Activated T-cell treated with anti-CD3 and anti-CD28 coated beads, Interleukin-2, amount 50 U/mL, for 24 hours (primary cell): ENCODE data around the gene GSK3B.

Experiments
- DNase-seq: peaks from one replicate; pipeline ENCODE4 v3.0.0-alpha.2; 2020
- H3K27ac Mint-ChIP-seq: 2 replicates; pipeline ENCODE4 v1.8.0; 2020; ENCODE audit warnings: mild to moderate bottlenecking, mixed read lengths
- H3K27me3 Mint-ChIP-seq: 2 replicates; pipeline ENCODE4 v1.8.0; 2020; ENCODE audit warnings: mixed read lengths
- H3K36me3 Mint-ChIP-seq: 2 replicates; pipeline ENCODE4 v1.8.0; 2020; ENCODE audit warnings: low read depth, mixed read lengths
- H3K4me1 Mint-ChIP-seq: 2 replicates; pipeline ENCODE4 v1.8.0; 2020; ENCODE audit warnings: low read depth, mixed read lengths
- H3K4me3 Mint-ChIP-seq: 2 replicates; pipeline ENCODE4 v1.8.0; 2020; ENCODE audit warnings: mild to moderate bottlenecking, moderate library complexity, mixed read lengths
- H3K9me3 Mint-ChIP-seq: 2 replicates; pipeline ENCODE4 v1.8.0; 2020; ENCODE audit warnings: mixed read lengths

Gene GSK3B

DNA sequence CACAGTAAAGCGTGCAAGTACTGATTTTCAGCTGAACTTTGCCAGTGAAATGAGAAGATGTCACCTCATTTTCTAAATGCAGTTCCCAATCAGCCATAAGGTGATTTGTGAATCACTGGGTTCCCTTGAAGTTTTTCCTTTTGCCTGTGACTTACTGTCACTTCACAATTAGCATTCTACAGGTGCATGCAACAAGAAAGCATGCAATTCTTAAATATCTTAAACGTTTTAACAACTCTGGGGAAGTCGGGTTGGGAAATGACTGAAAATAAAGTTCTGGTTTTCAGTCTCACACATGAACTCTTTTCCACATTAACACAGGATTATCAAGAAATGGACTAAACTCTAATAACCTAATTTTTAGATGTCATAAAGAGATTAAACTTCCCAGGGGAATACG lies 5.2 kb downstream of the GSK3B start:
- H3K36me3 Mint-ChIP-seq = peaks cover 19% of the 10 kb centered on the region
- no peak for DNase-seq
- H3K4me1 Mint-ChIP-seq = peaks cover 31% of the 10 kb centered on the region
- peak overlapping the region; percentile 12 for H3K27ac Mint-ChIP-seq
- H3K9me3 Mint-ChIP-seq = no peaks in the 10 kb centered on the region
- H3K4me3 Mint-ChIP-seq = no peak overlapping the region
- H3K27me3 Mint-ChIP-seq = no peaks in the 10 kb centered on the region

GRCh38 chr3:120088622-120089021 lies 5.6 kb downstream of the GSK3B start:
- H3K9me3 Mint-ChIP-seq = no peaks in the 10 kb centered on the region
- H3K4me3 Mint-ChIP-seq = no peak overlapping the region
- peaks cover 19% of the 10 kb centered on the region for H3K36me3 Mint-ChIP-seq
- H3K27me3 Mint-ChIP-seq = no peaks in the 10 kb centered on the region
- peak overlapping the region; percentile 12 for H3K27ac Mint-ChIP-seq
- H3K4me1 Mint-ChIP-seq = peaks cover 34% of the 10 kb centered on the region
- DNase-seq = no peak

DNA sequence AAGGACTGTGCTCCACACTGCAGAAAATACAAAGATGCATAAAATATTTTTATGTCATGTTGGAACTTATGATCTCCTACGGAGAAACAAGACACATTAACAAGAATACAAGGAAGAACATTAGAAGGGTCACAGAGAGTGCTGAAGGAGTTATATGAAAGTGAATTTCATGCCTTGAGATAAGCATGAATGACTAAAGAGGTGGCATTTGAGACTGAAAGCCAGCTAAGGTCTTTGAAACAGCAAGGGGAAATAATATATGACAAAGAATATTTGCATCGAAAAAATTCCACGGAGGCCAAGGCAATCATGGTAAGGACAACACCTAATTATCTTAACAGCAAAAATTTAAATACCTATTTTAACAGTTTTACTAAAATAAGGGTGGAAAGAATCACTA lies 12.5 kb downstream of the GSK3B start:
- Mint-ChIP-seq H3K4me1 (peaks cover 70% of the 10 kb centered on the region), H3K4me3 (no peak overlapping the region), H3K36me3 (peaks cover 23% of the 10 kb centered on the region), H3K9me3 (no peaks in the 10 kb centered on the region), H3K27me3 (no peaks in the 10 kb centered on the region), H3K27ac (no peak overlapping the region)
- DNase-seq = no peak

DNA sequence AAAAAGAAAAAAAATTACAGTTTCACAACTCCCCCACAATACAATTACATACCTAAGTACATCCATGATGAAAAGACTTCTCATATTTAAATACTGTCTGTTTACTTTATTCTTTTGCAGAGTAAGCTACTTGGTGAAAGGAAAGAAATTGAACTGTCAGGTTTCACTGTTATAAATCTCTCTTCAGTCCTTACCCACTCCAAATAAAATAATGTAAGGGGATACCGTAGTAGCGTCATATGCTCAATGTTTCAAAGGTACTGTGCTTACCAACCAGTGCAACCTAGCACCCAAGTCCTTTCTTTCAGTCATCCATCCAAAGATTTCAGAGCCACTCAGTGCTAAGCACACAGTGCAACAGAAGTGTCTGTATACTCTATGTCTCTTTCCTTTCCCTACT lies 13.4 kb downstream of the GSK3B start:
- H3K4me3 Mint-ChIP-seq = no peak overlapping the region
- no peaks in the 10 kb centered on the region for H3K27me3 Mint-ChIP-seq
- DNase-seq = no peak
- no peak overlapping the region for H3K27ac Mint-ChIP-seq
- no peaks in the 10 kb centered on the region for H3K9me3 Mint-ChIP-seq
- H3K36me3 Mint-ChIP-seq = peaks cover 24% of the 10 kb centered on the region
- H3K4me1 Mint-ChIP-seq = peaks cover 66% of the 10 kb centered on the region

DNA sequence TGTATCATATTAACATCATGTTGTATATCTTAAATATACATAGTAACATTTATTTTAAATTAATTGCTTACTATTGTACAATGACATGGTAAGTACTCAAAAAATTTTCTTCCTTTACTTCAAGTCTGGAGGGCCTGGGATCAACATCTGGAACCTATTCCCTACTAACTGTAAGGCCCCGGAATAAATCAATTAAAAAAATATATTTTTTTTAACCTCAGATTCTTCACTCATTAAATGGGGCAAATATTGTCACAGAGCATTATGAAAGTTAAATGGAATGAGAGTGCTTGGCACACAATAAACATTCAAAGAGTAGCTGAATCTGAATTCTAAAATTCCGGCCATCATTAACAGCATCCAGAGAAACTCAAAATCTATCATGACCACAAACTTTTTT lies 16.5 kb downstream of the GSK3B start:
- no peaks in the 10 kb centered on the region for H3K27me3 Mint-ChIP-seq
- peaks cover 74% of the 10 kb centered on the region for H3K4me1 Mint-ChIP-seq
- peaks cover 36% of the 10 kb centered on the region for H3K36me3 Mint-ChIP-seq
- H3K27ac Mint-ChIP-seq = no peak overlapping the region
- no peak for DNase-seq
- no peak overlapping the region for H3K4me3 Mint-ChIP-seq
- H3K9me3 Mint-ChIP-seq = no peaks in the 10 kb centered on the region

GRCh38 chr3:120072867-120073525 lies 21.3 kb downstream of the GSK3B start:
- peaks cover 62% of the 10 kb centered on the region for H3K4me1 Mint-ChIP-seq
- peaks cover 33% of the 10 kb centered on the region for H3K36me3 Mint-ChIP-seq
- no peak for DNase-seq
- H3K27ac Mint-ChIP-seq = no peak overlapping the region
- H3K9me3 Mint-ChIP-seq = no peaks in the 10 kb centered on the region
- H3K27me3 Mint-ChIP-seq = no peaks in the 10 kb centered on the region
- H3K4me3 Mint-ChIP-seq = no peak overlapping the region

GRCh38 chr3:120071259-120071658 lies 23.0 kb downstream of the GSK3B start:
- DNase-seq = no peak
- Mint-ChIP-seq H3K27ac (no peak overlapping the region), H3K4me1 (peaks cover 64% of the 10 kb centered on the region), H3K9me3 (no peaks in the 10 kb centered on the region), H3K4me3 (no peak overlapping the region), H3K36me3 (peaks cover 37% of the 10 kb centered on the region), H3K27me3 (no peaks in the 10 kb centered on the region)

GRCh38 chr3:120070263-120070981 lies 23.8 kb downstream of the GSK3B start:
- Mint-ChIP-seq H3K27me3 (no peaks in the 10 kb centered on the region), H3K27ac (no peak overlapping the region), H3K36me3 (peaks cover 37% of the 10 kb centered on the region), H3K4me1 (peaks cover 56% of the 10 kb centered on the region), H3K9me3 (no peaks in the 10 kb centered on the region), H3K4me3 (no peak overlapping the region)
- DNase-seq = no peak

DNA sequence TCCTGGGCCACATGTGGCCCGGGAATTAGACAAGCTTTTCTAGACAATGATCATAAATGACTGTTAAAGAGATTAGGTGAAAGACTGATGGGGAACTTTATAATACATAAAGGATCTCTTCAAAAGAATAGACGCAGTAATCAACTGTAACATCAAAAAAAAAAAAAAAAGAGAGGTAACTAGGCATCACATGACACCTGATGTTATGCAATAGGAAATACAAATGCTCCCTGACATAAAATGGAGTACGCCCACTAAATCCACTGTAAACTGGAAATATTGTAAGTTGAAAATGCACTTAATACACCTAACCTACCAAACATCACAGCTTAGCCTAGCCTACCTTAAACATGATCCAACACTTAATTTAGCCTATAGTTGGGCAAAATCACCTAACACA lies 27.2 kb downstream of the GSK3B start:
- Mint-ChIP-seq H3K36me3 (peaks cover 33% of the 10 kb centered on the region), H3K4me3 (no peak overlapping the region), H3K9me3 (no peaks in the 10 kb centered on the region), H3K27ac (no peak overlapping the region), H3K4me1 (peaks cover 49% of the 10 kb centered on the region), H3K27me3 (no peaks in the 10 kb centered on the region)
- DNase-seq = no peak

DNA sequence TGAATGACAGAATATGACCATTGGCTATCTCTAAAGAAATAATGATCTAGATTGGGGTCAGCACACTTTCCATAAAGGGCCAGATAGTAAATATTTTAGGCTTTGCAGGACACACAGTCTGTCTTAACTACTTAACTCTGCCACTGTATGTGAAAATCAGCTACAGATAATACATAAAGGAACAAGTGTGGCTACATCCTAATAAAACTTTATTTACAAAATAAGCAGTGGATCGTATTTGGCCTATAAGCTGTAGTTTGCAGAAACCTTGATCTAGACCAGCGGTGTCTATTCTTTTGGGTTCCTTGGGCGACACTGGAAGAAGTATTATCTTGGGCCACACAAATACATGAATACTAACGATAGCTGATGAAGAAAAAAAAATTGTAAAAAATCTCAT lies 27.6 kb downstream of the GSK3B start:
- peaks cover 45% of the 10 kb centered on the region for H3K4me1 Mint-ChIP-seq
- no peaks in the 10 kb centered on the region for H3K9me3 Mint-ChIP-seq
- H3K27ac Mint-ChIP-seq = no peak overlapping the region
- H3K4me3 Mint-ChIP-seq = no peak overlapping the region
- DNase-seq = no peak
- peaks cover 33% of the 10 kb centered on the region for H3K36me3 Mint-ChIP-seq
- no peaks in the 10 kb centered on the region for H3K27me3 Mint-ChIP-seq

DNA sequence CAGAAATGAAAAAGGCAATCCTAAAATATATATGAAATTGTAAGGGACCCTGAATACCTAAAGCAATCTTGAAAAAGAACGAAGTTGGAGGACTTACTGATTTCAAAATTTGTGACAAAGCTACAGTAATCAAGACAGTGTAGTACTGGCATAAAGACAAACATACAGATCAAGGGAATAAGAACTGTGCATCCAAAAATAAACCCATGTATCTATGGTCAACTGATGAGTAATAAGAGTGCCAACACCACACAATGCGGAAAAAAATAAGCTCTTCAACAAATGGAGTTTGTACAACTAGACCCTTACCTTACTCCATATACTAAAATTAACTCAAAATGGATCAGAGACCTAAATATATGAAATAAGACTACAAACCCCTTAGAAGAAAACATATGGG lies 29.6 kb downstream of the GSK3B start:
- H3K4me3 Mint-ChIP-seq = no peak overlapping the region
- H3K4me1 Mint-ChIP-seq = peaks cover 45% of the 10 kb centered on the region
- no peak overlapping the region for H3K27ac Mint-ChIP-seq
- H3K36me3 Mint-ChIP-seq = peaks cover 33% of the 10 kb centered on the region
- DNase-seq = no peak
- no peaks in the 10 kb centered on the region for H3K27me3 Mint-ChIP-seq
- H3K9me3 Mint-ChIP-seq = no peaks in the 10 kb centered on the region

GRCh38 chr3:120062474-120062873 lies 31.8 kb downstream of the GSK3B start:
- Mint-ChIP-seq H3K27ac (no peak overlapping the region), H3K27me3 (no peaks in the 10 kb centered on the region), H3K4me3 (no peak overlapping the region), H3K4me1 (peaks cover 46% of the 10 kb centered on the region), H3K9me3 (no peaks in the 10 kb centered on the region), H3K36me3 (peaks cover 25% of the 10 kb centered on the region)
- DNase-seq = no peak

DNA sequence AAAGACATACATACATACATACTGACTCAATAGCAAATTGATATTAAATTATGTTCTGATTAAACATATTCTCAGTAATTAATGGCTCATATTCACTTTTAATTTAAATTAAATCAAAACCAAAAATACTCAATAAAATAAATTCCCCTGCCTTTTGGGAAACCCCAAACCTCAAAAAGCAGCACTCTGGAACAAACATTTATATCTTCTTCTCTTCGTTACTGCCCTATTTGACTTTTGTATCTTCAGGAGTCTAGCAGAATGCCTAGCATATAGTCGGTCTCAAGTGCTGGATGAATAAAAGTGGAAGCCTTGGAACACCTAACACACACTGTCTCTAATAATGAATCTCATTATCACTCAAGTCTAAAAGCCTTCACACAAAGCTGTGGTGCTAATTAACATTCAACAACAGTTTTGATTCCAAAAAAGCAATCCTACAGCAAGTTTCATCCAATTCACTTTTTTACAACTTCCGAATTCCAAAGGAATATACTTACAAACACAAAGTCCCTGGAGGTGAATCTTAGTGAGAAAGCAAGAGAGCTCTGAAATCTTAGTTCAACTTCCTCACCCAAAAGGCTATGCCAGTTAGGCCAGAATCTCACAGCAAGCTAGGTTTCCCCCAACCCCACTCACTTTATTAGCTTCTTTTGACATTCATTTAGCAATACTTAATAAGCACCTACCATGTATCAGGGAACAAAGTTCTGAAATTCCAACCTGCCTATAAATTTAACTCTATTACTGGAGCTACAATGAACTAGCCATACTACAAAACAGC lies 35.0 kb downstream of the GSK3B start:
- H3K9me3 Mint-ChIP-seq = no peaks in the 10 kb centered on the region
- no peak for DNase-seq
- no peak overlapping the region for H3K4me3 Mint-ChIP-seq
- peaks cover 15% of the 10 kb centered on the region for H3K36me3 Mint-ChIP-seq
- no peaks in the 10 kb centered on the region for H3K27me3 Mint-ChIP-seq
- peaks cover 50% of the 10 kb centered on the region for H3K4me1 Mint-ChIP-seq
- H3K27ac Mint-ChIP-seq = no peak overlapping the region

GRCh38 chr3:120057626-120058025 lies 36.6 kb downstream of the GSK3B start:
- Mint-ChIP-seq H3K27ac (no peak overlapping the region), H3K9me3 (peaks cover 2% of the 10 kb centered on the region), H3K4me3 (no peak overlapping the region), H3K36me3 (peaks cover 23% of the 10 kb centered on the region), H3K4me1 (peaks cover 62% of the 10 kb centered on the region), H3K27me3 (no peaks in the 10 kb centered on the region)
- no peak for DNase-seq

GRCh38 chr3:120057029-120057428 lies 37.2 kb downstream of the GSK3B start:
- peaks cover 23% of the 10 kb centered on the region for H3K36me3 Mint-ChIP-seq
- DNase-seq = no peak
- peaks cover 63% of the 10 kb centered on the region for H3K4me1 Mint-ChIP-seq
- H3K27me3 Mint-ChIP-seq = no peaks in the 10 kb centered on the region
- H3K9me3 Mint-ChIP-seq = peaks cover 2% of the 10 kb centered on the region
- no peak overlapping the region for H3K4me3 Mint-ChIP-seq
- H3K27ac Mint-ChIP-seq = no peak overlapping the region
